Uterus (tissue), 4 donors: Measurements from ENCODE around the gene EHD3. TPM values are rescaled to one million over a fixed set of nuclear protein-coding genes. Genes with fewer than 3 reads are reported as not detected.

Experiments
- DNase-seq, 2 donors: peaks; one replicate each; pipeline ENCODE4 v3.0.0-alpha.2; 2019 to 2020
- H3K27ac ChIP-seq, 2 donors: fragments of 200-600 bp; sonication (generic); 1 replicate in 1 of 2; 2 replicates in 1 of 2; pipeline ENCODE4 v1.5.1; 2016 to 2018
- H3K27me3 ChIP-seq, 2 donors: fragments of 200-600 bp; sonication (generic); one replicate each; pipeline ENCODE4 v1.5.1; 2018 to 2019; ENCODE audit warnings: control low read depth in 1 of 2
- H3K36me3 ChIP-seq, 2 donors: fragments of 200-600 bp; sonication (generic); one replicate each; pipeline ENCODE4 v1.5.1; 2019; ENCODE audit warnings: control low read depth in 1 of 2
- H3K4me1 ChIP-seq, 2 donors: fragments of 200-600 bp; sonication (generic); one replicate each; pipeline ENCODE4 v1.5.1; 2018 to 2019; ENCODE audit warnings: control low read depth in 1 of 2
- H3K4me3 ChIP-seq, 2 donors: fragments of 200-600 bp; sonication (generic); 1 replicate in 1 of 2; 2 replicates in 1 of 2; pipeline ENCODE4 v1.5.1; 2018 to 2019; ENCODE audit warnings: mild to moderate bottlenecking in 1 of 2
- H3K9me3 ChIP-seq, 2 donors: fragments of 200-600 bp; sonication (generic); one replicate each; pipeline ENCODE4 v1.5.1; 2019; ENCODE audit warnings: control low read depth in 1 of 2
- CTCF ChIP-seq, 4 experiments: fragments of 200-600 bp in 2 of 4; fragments of 450-650 bp in 2 of 4; sonication (generic) in 2 of 4; IDR thresholded peaks; one replicate each; pipeline ENCODE4 v1.5.1; 2016 to 2019; ENCODE audit warnings: antibody characterized with exemption in 4 of 4, mild to moderate bottlenecking in 2 of 4, moderate library complexity in 1 of 4
- POLR2A ChIP-seq, 2 donors: fragments of 450-650 bp; IDR thresholded peaks; one replicate each; pipeline ENCODE4 v1.6.1; 2016; ENCODE audit warnings: antibody characterized with exemption in 2 of 2, mild to moderate bottlenecking in 1 of 2, moderate library complexity in 1 of 2
- intact Hi-C: fragments of 100-400 bp; cut with DNase I; formaldehyde crosslinking; loops from one replicate; pipeline ENCODE4 v1.15.1; 2023; ENCODE audit warnings: low total_unique reads
- total RNA-seq, 4 donors: library from RNA; depleted of rRNA in 3 of 4; stranded (reverse); fragments of >200 nt in 3 of 4; gene quantifications; one replicate each; pipeline versions ENCODE4 v1.1.0 to v1.2.4, GENCODE V29; 2014 to 2023
- donor health status: DM: yes; HTN: yes; CAD: no.

The EHD3 gene
- total RNA-seq, 4 donors from 2014 or later, result 2.6 to 13.1 (median 4.8) TPM

DNA sequence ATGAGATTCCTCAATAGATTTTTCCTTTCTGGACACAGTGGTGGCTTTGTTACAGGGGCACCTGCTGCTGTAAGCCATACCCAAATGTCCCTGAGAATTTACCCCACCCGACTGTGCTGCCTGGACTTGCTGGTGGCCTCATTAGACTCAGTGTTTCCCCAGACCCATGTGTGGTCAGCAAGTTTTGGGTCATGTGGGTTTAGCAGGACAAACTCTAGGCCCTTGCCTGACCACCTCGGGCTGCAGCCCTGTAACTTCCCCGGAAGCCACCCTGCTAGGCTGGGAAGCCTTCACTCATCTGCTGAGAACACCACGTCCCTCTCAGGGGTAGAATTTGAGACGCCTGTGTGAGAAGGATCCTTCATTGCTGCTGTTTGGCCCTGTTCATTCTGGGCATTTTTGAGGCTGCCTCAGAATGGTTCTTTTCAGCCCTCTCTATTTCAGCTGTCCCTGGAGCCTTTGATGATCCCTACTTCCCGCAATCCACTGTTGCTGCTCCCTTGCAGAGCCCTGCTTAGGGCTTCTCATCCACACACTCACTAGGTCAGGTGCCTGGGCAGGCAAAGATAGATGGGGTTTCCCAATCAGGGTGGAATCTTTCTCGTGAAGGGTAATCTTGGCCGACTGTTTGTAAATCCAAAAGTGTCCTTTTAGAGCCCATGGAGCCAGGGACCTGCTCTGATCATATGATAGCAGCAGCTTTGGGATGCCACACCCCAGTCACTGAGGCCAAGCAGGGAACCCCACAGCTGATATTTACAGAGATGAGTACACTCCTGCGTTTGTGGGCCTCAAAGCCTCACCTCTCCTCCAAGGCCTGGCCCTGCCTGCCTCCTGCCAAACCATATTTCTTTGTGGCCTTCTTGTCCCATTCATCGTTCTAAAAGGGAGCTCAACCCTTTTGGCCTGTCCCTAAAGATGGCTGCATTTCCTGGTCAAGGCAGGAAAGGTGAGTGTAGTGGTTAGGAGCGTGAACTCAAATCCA is 6.7 kb downstream of the EHD3 start:
- no peak for TF ChIP-seq CTCF (IDR thresholded peaks at IDR 0.05)
- TF ChIP-seq POLR2A (IDR thresholded peaks at IDR 0.05), result no peak
- H3K27ac ChIP-seq, result peak overlapping the region in 1 of 2 donors; percentile 29

DNA sequence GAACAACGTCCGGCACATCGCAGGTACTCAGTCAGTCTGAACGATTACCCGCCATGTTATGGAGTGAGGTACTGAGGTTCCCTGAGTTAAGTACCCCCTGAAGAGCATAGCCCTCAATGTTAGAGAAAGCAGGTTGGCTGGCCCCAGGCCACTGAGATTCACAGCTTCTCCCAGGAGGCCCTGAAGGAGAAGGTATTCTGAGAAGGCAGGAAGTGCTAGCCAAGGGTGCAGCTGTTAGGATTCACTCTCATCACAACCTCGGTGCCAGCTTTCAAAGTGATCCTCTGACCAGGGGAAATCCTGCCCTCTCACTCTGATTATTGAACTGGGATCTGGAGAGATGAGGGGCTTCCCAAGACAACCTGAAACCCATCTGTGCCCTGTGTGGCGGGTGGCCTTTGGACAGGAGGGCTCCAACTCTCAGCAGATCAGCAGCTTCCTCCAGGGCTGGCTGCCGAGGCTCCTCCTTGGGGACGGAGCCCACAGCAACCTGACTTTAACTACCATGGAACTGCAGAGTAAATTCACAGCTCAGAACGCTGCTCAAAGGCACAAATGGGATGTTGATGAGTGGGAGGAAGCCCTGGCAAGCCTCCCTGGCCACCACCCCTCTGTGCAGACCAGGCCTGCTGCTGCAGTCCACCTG is 7.8 kb downstream of the EHD3 start:
- no peaks in the 10 kb centered on the region for H3K27me3 ChIP-seq
- TF ChIP-seq CTCF (IDR thresholded peaks at IDR 0.05), result no peak
- no peak for TF ChIP-seq POLR2A (IDR thresholded peaks at IDR 0.05)
- no peak overlapping the region for H3K4me3 ChIP-seq
- H3K4me1 ChIP-seq, result no peaks in the 10 kb centered on the region
- no peaks in the 10 kb centered on the region for H3K36me3 ChIP-seq
- DNase-seq, result no peak
- no peaks in the 10 kb centered on the region for H3K9me3 ChIP-seq
- intact Hi-C loops, result no loop called here
- no peak overlapping the region for H3K27ac ChIP-seq

More for the DNA sequence above, 6.7 kb downstream of the EHD3 start:
- H3K9me3 ChIP-seq, result no peaks in the 10 kb centered on the region
- no peaks in the 10 kb centered on the region for H3K36me3 ChIP-seq
- DNase-seq, result no peak
- intact Hi-C loops, result no loop called here
- no peaks in the 10 kb centered on the region for H3K27me3 ChIP-seq
- H3K4me1 ChIP-seq, result no peaks in the 10 kb centered on the region
- H3K4me3 ChIP-seq, result no peak overlapping the region

- intact Hi-C loops, result no loop called here
- DNase-seq, result no peak
- no peak overlapping the region for H3K4me3 ChIP-seq
Measured at GRCh38 chr2:31243053-31243452, 9.1 kb downstream of the EHD3 start.

DNA sequence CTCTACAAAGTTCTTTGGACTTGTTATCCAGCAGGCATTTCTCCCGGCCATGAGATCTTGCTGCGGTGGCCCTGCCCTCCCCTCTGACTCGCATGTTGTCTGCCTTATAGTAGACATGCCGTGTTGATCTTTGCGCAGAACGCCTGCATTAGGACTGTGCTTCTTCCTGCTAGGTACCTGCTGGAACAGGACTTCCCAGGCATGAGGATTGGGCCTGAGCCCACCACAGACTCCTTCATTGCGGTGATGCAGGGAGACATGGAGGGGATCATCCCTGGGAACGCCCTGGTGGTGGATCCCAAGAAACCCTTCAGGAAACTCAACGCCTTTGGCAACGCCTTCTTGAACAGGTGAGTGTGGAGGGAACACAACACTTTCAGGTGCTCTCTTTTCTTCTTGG is 10.1 kb downstream of the EHD3 start:
- no peaks in the 10 kb centered on the region for H3K9me3 ChIP-seq
- DNase-seq, result no peak
- H3K4me3 ChIP-seq, result no peak overlapping the region
- no peaks in the 10 kb centered on the region for H3K36me3 ChIP-seq
- TF ChIP-seq POLR2A (IDR thresholded peaks at IDR 0.05), result no peak
- no peak for TF ChIP-seq CTCF (IDR thresholded peaks at IDR 0.05)
- no peaks in the 10 kb centered on the region for H3K27me3 ChIP-seq
- no peak overlapping the region for H3K27ac ChIP-seq
- intact Hi-C loops, result no loop called here
- H3K4me1 ChIP-seq, result no peaks in the 10 kb centered on the region

More at GRCh38 chr2:31243053-31243452, 9.1 kb downstream of the EHD3 start:
- Histone ChIP-seq H3K27me3 (no peaks in the 10 kb centered on the region), H3K27ac (no peak overlapping the region), H3K36me3 (no peaks in the 10 kb centered on the region), H3K9me3 (no peaks in the 10 kb centered on the region), H3K4me1 (no peaks in the 10 kb centered on the region)
- TF ChIP-seq POLR2A (IDR thresholded peaks at IDR 0.05) (no peak), CTCF (IDR thresholded peaks at IDR 0.05) (no peak)
